Ureter (tissue), 1 donor: ENCODE data around the gene TMEM198. TPM values are rescaled to one million over a fixed set of nuclear protein-coding genes. Genes with fewer than 3 reads are reported as not detected.

Source experiments
- DNase-seq: peaks from one replicate; pipeline ENCODE4 v3.0.0-alpha.2; 2020; ENCODE audit warnings: low spot score
- total RNA-seq: library from RNA; stranded (reverse); gene quantifications from one replicate; pipeline ENCODE4 v1.2.4, GENCODE V29; 2023
- donor health status: DM: yes; HTN: yes; CAD: no.

The TMEM198 gene
- total RNA-seq, 1 donor from 2014 or later, result 6.0 TPM

GRCh38 chr2:219575566-219576504 is 32.0 kb downstream of the TMEM198 start:
- no peak for DNase-seq

GRCh38 chr2:219576505-219577388 is 32.9 kb downstream of the TMEM198 start:
- DNase-seq, result no peak

GRCh38 chr2:219578811-219579613 is 35.2 kb downstream of the TMEM198 start:
- no peak for DNase-seq

- DNase-seq, result no peak
These were observed 37.5 kb downstream of the TMEM198 start for GRCh38 chr2:219581346-219581745.

GRCh38 chr2:219591091-219591490 is 47.3 kb downstream of the TMEM198 start:
- DNase-seq, result no peak

- DNase-seq, result no peak
These were observed 48.9 kb downstream of the TMEM198 start for GRCh38 chr2:219592736-219593135.

- no peak for DNase-seq
These were observed 49.3 kb downstream of the TMEM198 start for GRCh38 chr2:219593154-219593553.

- no peak for DNase-seq
These were observed 51.4 kb downstream of the TMEM198 start for GRCh38 chr2:219595256-219595655.

- DNase-seq, result no peak
These were observed 53.2 kb downstream of the TMEM198 start for GRCh38 chr2:219596954-219597551.

- peak; percentile 97 for DNase-seq
These were observed 53.9 kb downstream of the TMEM198 start, which contains the start of gene STK11IP for GRCh38 chr2:219597552-219598307. Gene STK11IP, plus strand, starts transcription at chr2:219597857. Its CDS starts 263 bp downstream, at chr2:219598120.

- DNase-seq, result no peak
These were observed 54.7 kb downstream of the TMEM198 start for GRCh38 chr2:219598308-219599078.

Other genes with a start within 250 kb of the TMEM198 start
- gene PTPRN, start 234.6 kb upstream of the TMEM198 start, total RNA-seq, result not detected
- not detected for gene RESP18, start 211.3 kb upstream of the TMEM198 start, total RNA-seq
- 86.6 TPM for gene DNPEP, start 156.1 kb upstream of the TMEM198 start, total RNA-seq
- gene DES, start 125.7 kb upstream of the TMEM198 start, total RNA-seq, result 1,211 TPM
- gene SPEG, start 109.2 kb upstream of the TMEM198 start, total RNA-seq, result 76.6 TPM
- gene GMPPA, start 45.1 kb upstream of the TMEM198 start, total RNA-seq, result 31.9 TPM
- gene ASIC4, start 29.5 kb upstream of the TMEM198 start, total RNA-seq, result 0.13 TPM
- 49.6 TPM for gene CHPF, start 219 bp upstream of the TMEM198 start, total RNA-seq
- gene OBSL1, start 27.5 kb downstream of the TMEM198 start, total RNA-seq, result 89.1 TPM
- gene INHA, start 28.3 kb downstream of the TMEM198 start, total RNA-seq, result 0.78 TPM
- 39.5 TPM for gene STK11IP, start 53.8 kb downstream of the TMEM198 start, total RNA-seq
- gene SLC4A3, start 83.6 kb downstream of the TMEM198 start, total RNA-seq, result 12.2 TPM